ENCODE data around the gene MS4A10.

DNA sequence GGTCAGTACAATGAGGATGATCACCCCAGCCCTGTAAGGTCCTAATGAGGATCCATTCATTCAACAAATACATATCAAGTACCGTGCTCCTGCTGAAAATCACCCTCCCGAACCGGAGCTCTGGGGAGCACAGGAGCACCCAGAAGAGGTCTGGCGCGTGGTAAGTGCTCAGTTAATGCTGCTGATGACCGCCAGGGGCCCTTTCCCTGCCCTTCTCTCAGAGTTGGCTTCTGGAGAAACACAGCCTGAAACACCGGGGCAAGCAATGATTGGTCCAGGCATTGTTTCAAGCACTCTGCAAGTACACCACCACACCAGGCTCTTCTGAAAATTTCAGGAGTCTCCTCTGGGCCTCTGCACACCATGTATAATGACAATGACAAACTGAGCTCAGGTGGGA is 53.0 kb downstream of the MS4A10 start:
- no peak for TF ChIP-seq EZH2 (IDR thresholded peaks at IDR 0.05; ENCODE audit: borderline replicate concordance, low read length)
- TF ChIP-seq, protein P1, sequence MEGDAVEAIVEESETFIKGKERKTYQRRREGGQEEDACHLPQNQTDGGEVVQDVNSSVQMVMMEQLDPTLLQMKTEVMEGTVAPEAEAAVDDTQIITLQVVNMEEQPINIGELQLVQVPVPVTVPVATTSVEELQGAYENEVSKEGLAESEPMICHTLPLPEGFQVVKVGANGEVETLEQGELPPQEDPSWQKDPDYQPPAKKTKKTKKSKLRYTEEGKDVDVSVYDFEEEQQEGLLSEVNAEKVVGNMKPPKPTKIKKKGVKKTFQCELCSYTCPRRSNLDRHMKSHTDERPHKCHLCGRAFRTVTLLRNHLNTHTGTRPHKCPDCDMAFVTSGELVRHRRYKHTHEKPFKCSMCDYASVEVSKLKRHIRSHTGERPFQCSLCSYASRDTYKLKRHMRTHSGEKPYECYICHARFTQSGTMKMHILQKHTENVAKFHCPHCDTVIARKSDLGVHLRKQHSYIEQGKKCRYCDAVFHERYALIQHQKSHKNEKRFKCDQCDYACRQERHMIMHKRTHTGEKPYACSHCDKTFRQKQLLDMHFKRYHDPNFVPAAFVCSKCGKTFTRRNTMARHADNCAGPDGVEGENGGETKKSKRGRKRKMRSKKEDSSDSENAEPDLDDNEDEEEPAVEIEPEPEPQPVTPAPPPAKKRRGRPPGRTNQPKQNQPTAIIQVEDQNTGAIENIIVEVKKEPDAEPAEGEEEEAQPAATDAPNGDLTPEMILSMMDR (conservative IDR thresholded peaks at IDR 0.05 in 1 of 2, IDR thresholded peaks at IDR 0.05 in 1 of 2; ENCODE audit: extremely low read depth in 1 of 2, insufficient read depth in 1 of 2, low read depth in 1 of 2, low read length in 2 of 2): no peak
